Loucy (cell line): ENCODE measurements around the gene GIT2.
A peak's percentile ranks its signal among the peaks of the same experiment; 100 is the strongest.

Source experiments
- H2AFZ ChIP-seq: fragments of 200-600 bp; sonication (generic); 2 replicates; pipeline ENCODE4 v1.6.0; 2016; ENCODE audit warnings: antibody characterized with exemption, mild to moderate bottlenecking, low read length, moderate library complexity
- H3F3A ChIP-seq: fragments of 200-600 bp; 2 replicates; pipeline ENCODE4 v1.6.0; 2016; ENCODE audit warnings: antibody characterized with exemption, low read depth, mild to moderate bottlenecking
- H3K27me3 ChIP-seq: fragments of 200-600 bp; sonication (generic); 2 replicates; pipeline ENCODE4 v1.6.1; 2014; ENCODE audit warnings: low read length, mild to moderate bottlenecking; ENCODE audit not compliant: insufficient read depth, poor library complexity, severe bottlenecking
- H3K36me3 ChIP-seq: fragments of 200-600 bp; sonication (generic); 2 replicates; pipeline ENCODE4 v1.6.1; 2016; ENCODE audit warnings: low read length; ENCODE audit not compliant: insufficient read depth
- H3K4me1 ChIP-seq: fragments of 200-600 bp; sonication (generic); 2 replicates; pipeline ENCODE4 v1.5.1; 2014; ENCODE audit warnings: low read length, mild to moderate bottlenecking; ENCODE audit not compliant: insufficient read depth, poor library complexity, severe bottlenecking
- H3K4me2 ChIP-seq: fragments of 200-600 bp; sonication (generic); 2 replicates; pipeline ENCODE4 v1.6.0; 2014; ENCODE audit warnings: antibody characterized with exemption, low read length, low read depth, mild to moderate bottlenecking; ENCODE audit not compliant: poor library complexity, severe bottlenecking
- H3K4me3 ChIP-seq: fragments of 200-600 bp; sonication (generic); 2 replicates; pipeline ENCODE4 v1.5.1; 2014; ENCODE audit warnings: low read length, mild to moderate bottlenecking, mixed read lengths; ENCODE audit not compliant: poor library complexity, severe bottlenecking
- H3K79me2 ChIP-seq: fragments of 200-600 bp; sonication (generic); 2 replicates; pipeline ENCODE4 v1.6.1; 2014; ENCODE audit warnings: low read length; ENCODE audit not compliant: insufficient read depth
- H3K9ac ChIP-seq: fragments of 200-600 bp; sonication (generic); 2 replicates; pipeline ENCODE4 v1.6.0; 2014; ENCODE audit warnings: mild to moderate bottlenecking, low read depth, low read length, moderate library complexity; ENCODE audit not compliant: poor library complexity, severe bottlenecking
- H3K9me2 ChIP-seq: fragments of 200-600 bp; sonication (generic); replicated peaks from 2 replicates; pipeline ENCODE4 v1.6.1; 2016; ENCODE audit warnings: low read depth, low read length, mixed read lengths
- H3K9me3 ChIP-seq: fragments of 200-600 bp; sonication (generic); 2 replicates; pipeline ENCODE4 v1.6.1; 2014; ENCODE audit warnings: mild to moderate bottlenecking, antibody characterized with exemption, low read length, low read depth; ENCODE audit not compliant: insufficient read depth
- H4K20me1 ChIP-seq: fragments of 200-600 bp; sonication (generic); 2 replicates; pipeline ENCODE4 v1.6.0; 2014; ENCODE audit warnings: antibody characterized with exemption, low read length, mild to moderate bottlenecking; ENCODE audit not compliant: insufficient read depth, poor library complexity, severe bottlenecking
- CTCF ChIP-seq: fragments of 200-600 bp; sonication (generic); conservative IDR thresholded peaks from 2 replicates; pipeline ENCODE4 v1.5.1; 2014; ENCODE audit warnings: mild to moderate bottlenecking, antibody characterized with exemption, low read length
- EZH2phosphoT487 ChIP-seq: fragments of 200-600 bp; IDR thresholded peaks from 2 replicates; pipeline ENCODE4 v1.6.1; 2018; ENCODE audit warnings: antibody characterized with exemption, mild to moderate bottlenecking, moderate library complexity, borderline replicate concordance

The GIT2 gene

GRCh38 chr12:109994401-109995175 is 1.6 kb downstream of the GIT2 start:
- no peaks in the 10 kb centered on the region for H3F3A ChIP-seq
- peaks cover 12% of the 10 kb centered on the region; the same call in 1 of the 2 replicates for H3K36me3 ChIP-seq
- H3K27me3 ChIP-seq = no peaks in the 10 kb centered on the region
- H3K9me3 ChIP-seq = no peaks in the 10 kb centered on the region
- no peaks in the 10 kb centered on the region for H3K9me2 ChIP-seq
- H3K9ac ChIP-seq = peak overlapping the region; percentile 84
- no peak overlapping the region for H2AFZ ChIP-seq
- TF ChIP-seq CTCF = no peak
- TF ChIP-seq EZH2phosphoT487 = no peak
- H4K20me1 ChIP-seq = peaks cover 38% of the 10 kb centered on the region
- H3K4me2 ChIP-seq = peak overlapping the region; percentile 97
- peaks cover 69% of the 10 kb centered on the region for H3K79me2 ChIP-seq
- H3K4me3 ChIP-seq = peak overlapping the region; percentile 88
- peaks cover 50% of the 10 kb centered on the region for H3K4me1 ChIP-seq

DNA sequence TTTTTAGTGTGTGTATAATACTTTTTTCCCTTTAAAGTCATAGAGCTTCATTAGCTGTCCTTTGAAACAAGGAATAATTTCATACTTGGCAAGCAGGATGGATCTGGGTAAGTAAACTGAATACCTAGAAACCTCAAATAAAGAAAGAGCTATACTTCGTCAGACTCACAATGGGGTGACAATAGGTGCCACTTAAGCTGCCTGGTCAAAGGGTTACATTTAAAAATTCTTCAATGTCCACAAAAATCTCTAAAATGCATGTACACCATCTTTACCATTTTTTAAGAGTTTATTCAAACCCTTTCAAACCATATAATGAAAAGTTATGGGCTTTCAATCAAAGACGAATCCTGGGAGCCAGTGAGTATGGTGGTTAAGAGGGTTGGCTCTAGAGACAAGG is 3.1 kb downstream of the GIT2 start:
- no peaks in the 10 kb centered on the region for H3K27me3 ChIP-seq
- H3K79me2 ChIP-seq = peaks cover 69% of the 10 kb centered on the region
- H3F3A ChIP-seq = no peaks in the 10 kb centered on the region
- H4K20me1 ChIP-seq = peaks cover 37% of the 10 kb centered on the region
- H3K4me3 ChIP-seq = peak overlapping the region; percentile 88
- H2AFZ ChIP-seq = no peak overlapping the region
- peaks cover 43% of the 10 kb centered on the region for H3K4me1 ChIP-seq
- H3K9me2 ChIP-seq = no peaks in the 10 kb centered on the region
- TF ChIP-seq CTCF = no peak
- no peak for TF ChIP-seq EZH2phosphoT487
- H3K36me3 ChIP-seq = peaks cover 25% of the 10 kb centered on the region
- H3K9me3 ChIP-seq = no peaks in the 10 kb centered on the region
- no peak overlapping the region for H3K9ac ChIP-seq
- peak overlapping the region; percentile 97 for H3K4me2 ChIP-seq

GRCh38 chr12:109991586-109991985 is 4.6 kb downstream of the GIT2 start:
- Histone ChIP-seq H2AFZ (no peak overlapping the region), H3K27me3 (no peaks in the 10 kb centered on the region), H3K9me3 (no peaks in the 10 kb centered on the region), H3K9ac (no peak overlapping the region), H3K36me3 (peaks cover 32% of the 10 kb centered on the region), H3F3A (no peaks in the 10 kb centered on the region), H4K20me1 (peaks cover 37% of the 10 kb centered on the region), H3K79me2 (peaks cover 69% of the 10 kb centered on the region), H3K4me1 (peaks cover 39% of the 10 kb centered on the region), H3K4me3 (no peak overlapping the region), H3K4me2 (peak overlapping the region; percentile 20), H3K9me2 (no peaks in the 10 kb centered on the region)
- TF ChIP-seq CTCF (no peak), EZH2phosphoT487 (no peak)
